Tongue (tissue), 2 donors: ENCODE measurements around the gene TAPBPL. TPM values are rescaled to one million over a fixed set of nuclear protein-coding genes. Genes with fewer than 3 reads are reported as not detected.
"Not testable (repeated sequence)": the region's sequence is repeated elsewhere in the genome, so short reads cannot be mapped to it uniquely, and the experiment has no call there.

Source experiments
- DNase-seq: peaks from one replicate; pipeline ENCODE4 v3.0.0-alpha.2; 2015
- total RNA-seq: library from RNA; depleted of rRNA; stranded (reverse); fragments of >200 nt; gene quantifications from one replicate; pipeline ENCODE4 v1.2.3, GENCODE V29; 2014

Gene TAPBPL
- total RNA-seq, 1 donor from 2014 or later, result 11.7 TPM

- peak; percentile 42 for DNase-seq
Measured at GRCh38 chr12:6463858-6464257, 12.0 kb downstream of the TAPBPL start.

GRCh38 chr12:6464531-6464930 is 12.7 kb downstream of the TAPBPL start:
- no peak for DNase-seq

GRCh38 chr12:6465467-6466183 is 13.8 kb downstream of the TAPBPL start:
- peak; percentile 86 for DNase-seq

GRCh38 chr12:6466184-6466573 is 14.3 kb downstream of the TAPBPL start:
- no peak for DNase-seq

GRCh38 chr12:6466751-6467150 is 14.9 kb downstream of the TAPBPL start:
- DNase-seq, result not testable (repeated sequence)

GRCh38 chr12:6467571-6468282 is 15.9 kb downstream of the TAPBPL start:
- DNase-seq, result not testable (repeated sequence)

- no peak for DNase-seq
Measured at GRCh38 chr12:6468283-6468575, 16.4 kb downstream of the TAPBPL start.

GRCh38 chr12:6469092-6469491 is 17.2 kb downstream of the TAPBPL start:
- DNase-seq, result no peak

GRCh38 chr12:6469609-6470374 is 17.9 kb downstream of the TAPBPL start:
- no peak for DNase-seq

- DNase-seq, result peak; percentile 99
Measured at GRCh38 chr12:6470375-6471163, 18.7 kb downstream of the TAPBPL start, which contains the start of gene VAMP1. VAMP1 (minus strand) TSS chr12:6470677; CDS start chr12:6470531, 146 bp downstream.

- DNase-seq, result no peak
Measured at GRCh38 chr12:6471989-6472360, 20.1 kb downstream of the TAPBPL start.

- no peak for DNase-seq
Measured at GRCh38 chr12:6472491-6472890, 20.6 kb downstream of the TAPBPL start.

GRCh38 chr12:6475233-6475975 is 23.6 kb downstream of the TAPBPL start:
- not testable (repeated sequence) for DNase-seq

GRCh38 chr12:6476489-6476888 is 24.6 kb downstream of the TAPBPL start:
- no peak for DNase-seq

- not testable (repeated sequence) for DNase-seq
Measured at GRCh38 chr12:6477601-6478377, 25.9 kb downstream of the TAPBPL start.

GRCh38 chr12:6478416-6478815 is 26.6 kb downstream of the TAPBPL start:
- DNase-seq, result no peak

GRCh38 chr12:6488240-6488639 is 36.4 kb downstream of the TAPBPL start:
- no peak for DNase-seq

- DNase-seq, result no peak
Measured at GRCh38 chr12:6489449-6489848, 37.6 kb downstream of the TAPBPL start.

GRCh38 chr12:6490673-6491072 is 38.8 kb downstream of the TAPBPL start:
- DNase-seq, result not testable (repeated sequence)

GRCh38 chr12:6492838-6493496 is 41.1 kb downstream of the TAPBPL start, which contains the start of gene MRPL51:
MRPL51 (minus strand) TSS chr12:6493262; CDS start chr12:6493136, 126 bp downstream.
- peak; percentile 98 for DNase-seq
